ENCODE measurements around the gene CUTA. TPM values are rescaled to one million over a fixed set of nuclear protein-coding genes. Genes with fewer than 3 reads are reported as not detected.

The CUTA gene
- total RNA-seq, 1 donor from 2014 or later: 264 TPM

- Mint-ChIP-seq H3K4me1 (ENCODE audit: low read depth) (peaks cover 48% of the 10 kb centered on the region), H3K27me3 (no peaks in the 10 kb centered on the region), H3K9me3 (ENCODE audit: low read depth) (no peaks in the 10 kb centered on the region), H3K4me3 (ENCODE audit: low read depth) (peak overlapping the region; percentile 41), H3K36me3 (ENCODE audit: insufficient read depth) (peaks cover 15% of the 10 kb centered on the region), H3K27ac (peak overlapping the region; percentile 18)
- DNase-seq (ENCODE audit: low spot score, unreplicated experiment): no peak
- TF ChIP-seq CTCF (IDR thresholded peaks at IDR 0.05; ENCODE audit: unreplicated experiment): no peak
Observed at GRCh38 chr6:33432546-33432945, 14.6 kb upstream of the CUTA start.

- DNase-seq (ENCODE audit: low spot score, unreplicated experiment): no peak
- Mint-ChIP-seq H3K36me3 (ENCODE audit: insufficient read depth) (peaks cover 11% of the 10 kb centered on the region), H3K4me3 (ENCODE audit: low read depth) (peak overlapping the region; percentile 41), H3K9me3 (ENCODE audit: low read depth) (no peaks in the 10 kb centered on the region), H3K4me1 (ENCODE audit: low read depth) (peaks cover 53% of the 10 kb centered on the region), H3K27me3 (no peaks in the 10 kb centered on the region), H3K27ac (no peak overlapping the region)
- no peak for TF ChIP-seq CTCF (IDR thresholded peaks at IDR 0.05; ENCODE audit: unreplicated experiment)
Observed at GRCh38 chr6:33431880-33432541, 14.1 kb upstream of the CUTA start.

GRCh38 chr6:33430991-33431879, 13.3 kb upstream of the CUTA start:
- H3K9me3 Mint-ChIP-seq (ENCODE audit: low read depth): no peaks in the 10 kb centered on the region
- peaks cover 6% of the 10 kb centered on the region for H3K36me3 Mint-ChIP-seq (ENCODE audit: insufficient read depth)
- peak overlapping the region; percentile 58 for H3K4me3 Mint-ChIP-seq (ENCODE audit: low read depth)
- peak; percentile 59 for DNase-seq (ENCODE audit: low spot score, unreplicated experiment)
- H3K27me3 Mint-ChIP-seq: no peaks in the 10 kb centered on the region
- peaks cover 56% of the 10 kb centered on the region for H3K4me1 Mint-ChIP-seq (ENCODE audit: low read depth)
- no peak for TF ChIP-seq CTCF (IDR thresholded peaks at IDR 0.05; ENCODE audit: unreplicated experiment)
- no peak overlapping the region for H3K27ac Mint-ChIP-seq

GRCh38 chr6:33430334-33430733, 12.4 kb upstream of the CUTA start:
- no peak overlapping the region for H3K27ac Mint-ChIP-seq
- H3K36me3 Mint-ChIP-seq (ENCODE audit: insufficient read depth): peaks cover 2% of the 10 kb centered on the region
- no peaks in the 10 kb centered on the region for H3K9me3 Mint-ChIP-seq (ENCODE audit: low read depth)
- TF ChIP-seq CTCF (IDR thresholded peaks at IDR 0.05; ENCODE audit: unreplicated experiment): no peak
- H3K4me3 Mint-ChIP-seq (ENCODE audit: low read depth): no peak overlapping the region
- H3K4me1 Mint-ChIP-seq (ENCODE audit: low read depth): peaks cover 61% of the 10 kb centered on the region
- H3K27me3 Mint-ChIP-seq: no peaks in the 10 kb centered on the region
- DNase-seq (ENCODE audit: low spot score, unreplicated experiment): no peak

GRCh38 chr6:33429750-33430052, 11.8 kb upstream of the CUTA start:
- Mint-ChIP-seq H3K27me3 (no peaks in the 10 kb centered on the region), H3K27ac (no peak overlapping the region), H3K36me3 (ENCODE audit: insufficient read depth) (no peaks in the 10 kb centered on the region), H3K4me3 (ENCODE audit: low read depth) (no peak overlapping the region), H3K9me3 (ENCODE audit: low read depth) (no peaks in the 10 kb centered on the region), H3K4me1 (ENCODE audit: low read depth) (peaks cover 67% of the 10 kb centered on the region)
- TF ChIP-seq CTCF (IDR thresholded peaks at IDR 0.05; ENCODE audit: unreplicated experiment): no peak
- DNase-seq (ENCODE audit: low spot score, unreplicated experiment): no peak
